NCI-H128 (cell line): ENCODE measurements around the gene FAM161B.
"Not testable (repeated sequence)": the region's sequence is repeated elsewhere in the genome, so short reads cannot be mapped to it uniquely, and the experiment has no call there.

Experiments
- DNase-seq: peaks from one replicate; lab custom pipeline; 2025; ENCODE audit not compliant: unreplicated experiment; lab: John Stamatoyannopoulos, UW

FAM161B gene

GRCh38 chr14:73944432-73945158 is 5.3 kb downstream of the FAM161B start:
- DNase-seq, result no peak

GRCh38 chr14:73943083-73943482 is 6.8 kb downstream of the FAM161B start:
- DNase-seq, result no peak

DNA sequence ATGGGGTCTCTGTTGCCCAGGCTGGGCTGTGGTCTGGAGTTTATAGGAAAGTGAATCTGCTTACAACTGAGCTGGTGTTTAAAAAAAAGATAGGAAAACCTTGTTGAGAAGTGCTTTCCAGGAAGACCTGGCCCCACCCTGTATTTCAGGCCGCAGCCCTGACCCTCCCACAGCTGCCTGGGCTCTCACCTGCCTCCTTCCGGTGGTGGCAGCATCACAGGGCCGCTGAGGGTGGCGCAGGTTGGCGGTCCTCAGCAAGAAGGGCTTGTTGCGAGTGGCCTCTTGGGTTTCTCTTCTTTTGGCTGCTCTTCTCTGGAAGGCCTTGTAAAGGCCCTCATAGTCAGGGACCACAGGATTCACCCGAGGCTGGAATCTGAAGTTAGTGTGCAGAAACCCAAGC is 7.7 kb downstream of the FAM161B start:
- DNase-seq, result no peak

GRCh38 chr14:73937012-73937411 is 12.9 kb downstream of the FAM161B start:
- DNase-seq, result no peak

- DNase-seq, result no peak
These were observed 13.3 kb downstream of the FAM161B start for GRCh38 chr14:73936548-73936947.

DNA sequence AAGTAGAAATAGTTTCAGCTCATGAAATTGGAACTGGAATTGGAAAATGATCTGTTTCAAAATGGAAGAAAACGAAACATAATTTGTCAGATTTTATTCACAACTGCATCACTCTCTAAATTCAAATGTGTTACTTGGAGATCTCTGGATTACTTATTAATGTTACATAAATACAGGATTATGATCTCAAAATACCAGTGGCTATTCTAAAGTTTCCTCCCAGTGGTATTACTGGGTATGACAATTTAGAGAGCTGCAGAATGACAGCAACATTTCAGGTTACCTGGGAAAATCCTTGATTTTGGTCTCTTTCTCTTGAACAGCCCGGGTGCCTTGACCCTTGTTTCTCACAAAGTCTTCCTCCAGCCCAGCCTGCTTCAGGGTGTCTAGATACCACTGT is 14.2 kb downstream of the FAM161B start:
- DNase-seq, result no peak

DNA sequence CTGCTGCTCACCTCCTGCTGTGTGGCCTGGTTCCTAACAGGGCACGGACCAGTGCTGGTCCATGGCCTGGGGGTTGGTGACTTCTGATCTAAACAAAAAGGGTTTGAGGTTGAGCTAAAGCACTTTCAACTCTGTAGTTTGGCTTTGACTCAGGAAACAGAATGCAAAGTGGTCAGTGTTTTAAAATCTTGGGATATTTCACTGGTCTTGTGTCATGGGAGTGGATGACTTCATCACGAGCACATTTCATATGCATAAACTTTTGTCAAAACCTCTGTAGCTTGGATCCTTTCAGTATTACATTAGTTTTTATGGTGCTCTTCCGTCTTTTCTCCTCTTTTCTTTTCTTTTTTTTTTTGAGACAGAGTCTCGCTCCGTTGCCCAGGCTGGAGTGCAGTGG is 25.6 kb downstream of the FAM161B start:
- DNase-seq, result no peak

- not testable (repeated sequence) for DNase-seq
These were observed 30.4 kb downstream of the FAM161B start for GRCh38 chr14:73919457-73919856.

GRCh38 chr14:73916324-73916723 is 33.6 kb downstream of the FAM161B start:
- DNase-seq, result no peak

- DNase-seq, result no peak
These were observed 36.6 kb downstream of the FAM161B start for GRCh38 chr14:73913256-73913655.

DNA sequence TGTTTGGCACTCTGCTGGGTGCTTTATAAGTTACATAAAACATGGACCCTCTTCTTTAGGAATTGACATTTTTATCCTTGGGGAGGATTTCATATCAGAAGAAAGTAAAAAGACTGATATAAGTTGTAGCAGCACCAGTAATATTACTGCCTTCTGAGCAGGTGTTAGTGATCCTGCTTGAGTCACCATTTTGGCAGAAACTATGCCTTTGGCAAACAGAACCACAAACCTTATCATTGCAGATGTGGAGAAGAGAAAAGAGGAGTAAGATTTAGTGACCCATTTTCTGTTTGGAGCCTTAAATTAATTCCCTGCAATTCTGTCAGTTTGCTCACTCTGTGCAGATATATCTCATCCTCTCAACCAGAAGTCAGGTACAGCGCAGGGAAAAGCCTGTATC is 40.2 kb downstream of the FAM161B start:
- DNase-seq, result no peak

DNA sequence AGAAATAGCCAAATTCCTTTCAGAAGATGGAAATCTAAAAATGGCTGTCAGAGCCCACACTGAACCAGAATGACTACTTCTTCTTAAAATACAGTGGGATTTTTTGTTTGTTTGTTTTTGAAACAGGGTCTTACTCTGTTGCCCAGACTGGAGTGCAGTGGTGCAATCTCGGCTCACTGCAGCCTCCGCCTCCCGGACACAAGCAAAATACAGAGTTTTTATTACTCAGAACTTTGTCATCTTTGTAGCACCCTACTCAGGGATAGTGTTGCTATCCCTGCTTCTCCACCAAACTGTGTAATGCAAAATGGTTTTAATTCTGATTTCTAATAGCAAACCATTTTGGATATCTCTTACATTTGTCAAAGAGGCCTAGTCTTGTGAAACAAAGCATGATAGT is 46.9 kb downstream of the FAM161B start:
- no peak for DNase-seq

DNA sequence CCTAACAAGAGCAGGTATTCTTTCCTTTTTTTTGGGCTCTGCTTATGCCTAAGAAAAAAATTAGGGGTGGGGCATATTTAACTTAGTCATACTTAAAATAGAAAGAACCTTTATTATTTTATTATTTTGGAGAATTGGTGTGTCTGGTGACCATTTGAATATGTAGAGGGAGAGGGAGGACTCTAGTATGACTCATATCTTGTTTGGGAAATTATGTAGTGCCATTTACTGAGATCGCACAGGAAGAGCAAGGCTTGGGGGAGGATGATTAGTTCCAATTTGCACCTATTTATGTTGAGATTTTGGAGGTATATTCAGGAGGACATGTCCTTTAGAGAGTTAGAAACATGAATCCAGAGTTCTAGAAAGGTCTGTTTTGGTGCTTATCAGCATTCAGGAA is 53.4 kb downstream of the FAM161B start:
- no peak for DNase-seq

DNA sequence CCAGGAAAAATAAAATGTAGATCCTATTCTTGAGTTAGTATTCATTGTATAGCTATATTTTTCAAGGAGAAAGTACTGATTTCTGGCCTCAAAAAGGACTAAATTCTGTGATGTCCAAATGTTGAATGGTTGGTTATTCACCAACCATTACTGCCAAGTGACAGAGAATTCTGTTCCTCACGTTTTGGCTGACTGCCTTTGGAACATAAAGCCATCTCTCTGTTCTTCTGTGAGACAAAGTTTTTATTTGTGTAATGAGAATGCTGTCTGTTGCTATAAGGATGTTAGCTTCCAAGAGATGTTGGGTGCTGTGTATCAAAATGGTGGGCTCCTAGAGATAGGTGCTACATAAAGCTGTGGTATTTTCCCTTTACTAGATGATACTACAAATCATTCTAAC is 54.0 kb downstream of the FAM161B start:
- no peak for DNase-seq

GRCh38 chr14:73894180-73894687 is 55.7 kb downstream of the FAM161B start:
- not testable (repeated sequence) for DNase-seq

GRCh38 chr14:73889376-73889775 is 60.5 kb downstream of the FAM161B start:
- DNase-seq, result no peak

DNA sequence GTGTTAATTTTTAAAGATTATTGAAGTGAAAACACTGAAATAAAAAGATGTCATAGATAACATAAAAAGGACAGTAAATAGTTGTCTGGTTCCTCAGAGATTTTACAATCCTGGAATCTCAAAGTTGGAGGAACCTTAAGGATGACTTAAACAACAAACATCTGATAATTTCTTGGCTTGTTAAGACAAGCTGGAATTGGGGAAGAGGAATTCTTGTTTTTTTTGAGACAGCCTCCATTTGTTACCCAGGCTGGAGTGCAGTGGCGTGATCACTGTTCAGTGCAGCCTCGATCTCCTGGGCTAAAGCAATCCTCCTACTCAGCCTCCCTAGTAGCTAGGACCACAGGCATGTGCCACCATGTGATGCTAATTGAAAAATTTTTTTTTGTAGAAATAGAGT is 60.9 kb downstream of the FAM161B start:
- no peak for DNase-seq

DNA sequence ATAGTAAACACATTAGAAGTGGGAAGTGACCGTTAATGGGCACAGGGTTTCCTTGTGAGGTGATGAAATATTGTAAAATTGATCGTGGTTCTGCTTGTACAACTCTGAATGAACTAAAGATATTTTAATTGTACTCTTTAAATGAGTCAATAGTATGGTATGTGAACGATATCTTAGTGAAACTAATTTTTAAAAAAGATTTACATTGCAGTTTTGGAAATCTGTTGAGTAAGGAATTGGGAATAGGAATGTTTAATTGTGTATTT is 61.5 kb downstream of the FAM161B start:
- no peak for DNase-seq

- no peak for DNase-seq
These were observed 62.0 kb downstream of the FAM161B start for GRCh38 chr14:73887694-73888459.

DNA sequence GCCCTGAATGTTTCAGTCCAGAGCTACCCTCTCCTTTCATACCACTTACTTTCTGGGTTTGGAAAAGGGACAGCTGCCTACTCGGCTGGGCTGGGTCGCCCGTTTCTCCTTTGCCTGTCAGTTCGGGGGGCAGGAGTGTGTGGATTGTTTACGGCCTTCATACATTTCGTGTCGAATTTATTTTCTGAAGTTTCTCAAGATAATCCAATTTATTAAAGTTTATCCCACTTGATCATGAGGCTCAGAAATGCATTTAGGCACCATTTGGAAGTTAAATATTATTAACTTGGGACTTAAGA is 62.6 kb downstream of the FAM161B start:
- DNase-seq, result no peak

- DNase-seq, result peak; percentile 68
These were observed 63.2 kb downstream of the FAM161B start, which contains the start of gene ZNF410 for GRCh38 chr14:73886449-73887317. TSS of gene ZNF410 (plus strand) at chr14:73886859. CDS start at chr14:73892176, 5,317 bp downstream.
